IMR-90 (cell line): ENCODE results near the gene E4F1. TPM values are rescaled to one million over a fixed set of nuclear protein-coding genes. Genes with fewer than 3 reads are reported as not detected.

Experiments
- ATAC-seq: fragments of 200-7000 bp; cut with Tn5 transposase; 2 replicates; pipeline ENCODE4 v1.9.1; 2020; ENCODE audit warnings: low read depth, mild to moderate bottlenecking, moderate library complexity
- BruUV-seq: library from RNA; stranded (reverse); fragments of 400-500 nt; replicated peaks from 2 replicates; lab custom pipeline; 2021; lab: Mats Ljungman, UMichigan
- CTCF ChIA-PET: fragments of 300-600 bp; formaldehyde crosslinking; extraction: SDS; loops from one replicate; lab custom pipeline; 2021; ENCODE audit warnings: antibody characterized with exemption; lab: Yijun Ruan, JAX
- POLR2A ChIA-PET: fragments of 300-600 bp; sonication (Branson Sonifier 250); formaldehyde crosslinking; loops from one replicate; lab custom pipeline; 2022; ENCODE audit warnings: antibody characterized with exemption; ENCODE audit not compliant: unreplicated experiment; lab: Charles Lee
- DNase-seq: peaks from one replicate; pipeline ENCODE4 v3.0.0; 2013
- H2AFZ ChIP-seq: replicated peaks from 2 replicates; pipeline ENCODE3; 2013; ENCODE audit warnings: low read length, mild to moderate bottlenecking; ENCODE audit not compliant: poor library complexity
- H2AK5ac ChIP-seq: 2 replicates; pipeline ENCODE4 v1.6.1; 2013; ENCODE audit warnings: low read depth, low read length, inconsistent platforms
- H2AK9ac ChIP-seq: replicated peaks from 2 replicates; pipeline ENCODE3; 2013; ENCODE audit warnings: mild to moderate bottlenecking, low read depth, low read length, moderate library complexity; ENCODE audit not compliant: poor library complexity
- H2BK120ac ChIP-seq: 2 replicates; pipeline ENCODE4 v1.6.1; 2013; ENCODE audit warnings: low read depth, low read length, inconsistent platforms
- H2BK15ac ChIP-seq: 3 replicates; pipeline ENCODE4 v1.6.1; 2013; ENCODE audit warnings: low read depth, low read length, inconsistent platforms
- H2BK20ac ChIP-seq: 2 replicates; pipeline ENCODE4 v1.6.1; 2013; ENCODE audit warnings: low read depth, mild to moderate bottlenecking, inconsistent platforms, low read length, moderate library complexity
- H2BK5ac ChIP-seq: 2 replicates; pipeline ENCODE4 v1.6.1; 2013; ENCODE audit warnings: mild to moderate bottlenecking, low read depth, low read length, inconsistent platforms; ENCODE audit not compliant: poor library complexity, severe bottlenecking
- H3K14ac ChIP-seq: replicated peaks from 2 replicates; pipeline ENCODE4 v1.6.1; 2013; ENCODE audit warnings: low read depth, low read length, inconsistent platforms
- H3K18ac ChIP-seq: 2 replicates; pipeline ENCODE4 v1.6.1; 2013; ENCODE audit warnings: low read depth, low read length, control low read depth
- H3K23ac ChIP-seq: 2 replicates; pipeline ENCODE4 v1.6.1; 2013; ENCODE audit warnings: low read depth, low read length, inconsistent platforms
- H3K27ac ChIP-seq: 2 replicates; pipeline ENCODE4 v1.5.1; 2013; ENCODE audit warnings: mild to moderate bottlenecking, control low read depth, low read length; ENCODE audit not compliant: insufficient read depth
- H3K27me3 ChIP-seq: 2 replicates; pipeline ENCODE4 v1.6.1; 2013; ENCODE audit warnings: low read length; ENCODE audit not compliant: control insufficient read depth, insufficient read depth
- H3K36me3 ChIP-seq: 2 replicates; pipeline ENCODE4 v1.6.1; 2013; ENCODE audit warnings: low read length, mixed read lengths; ENCODE audit not compliant: control insufficient read depth, insufficient read depth
- H3K4ac ChIP-seq: 2 replicates; pipeline ENCODE4 v1.6.1; 2013; ENCODE audit warnings: low read depth, low read length, inconsistent platforms
- H3K4me1 ChIP-seq: 2 replicates; pipeline ENCODE4 v1.6.1; 2013; ENCODE audit warnings: low read length, mixed read lengths; ENCODE audit not compliant: control insufficient read depth, insufficient read depth
- H3K4me2 ChIP-seq: 2 replicates; pipeline ENCODE4 v1.6.1; 2013; ENCODE audit warnings: low read depth, mild to moderate bottlenecking, control low read depth, low read length, moderate library complexity
- H3K4me3 ChIP-seq: 2 replicates; pipeline ENCODE4 v1.5.1; 2013; ENCODE audit warnings: low read depth, mild to moderate bottlenecking, control low read depth, low read length, moderate library complexity; ENCODE audit not compliant: insufficient read depth
- H3K56ac ChIP-seq: 2 replicates; pipeline ENCODE4 v1.6.1; 2013; ENCODE audit warnings: low read length, inconsistent platforms; ENCODE audit not compliant: insufficient read depth; ENCODE audit errors: extremely low read depth
- H3K79me1 ChIP-seq, 2 experiments: 2 replicates each; pipeline ENCODE4 v1.6.1; 2013; ENCODE audit warnings: low read length in 2 of 2, inconsistent platforms in 1 of 2, low read depth in 1 of 2
- H3K9ac ChIP-seq: 2 replicates; pipeline ENCODE4 v1.6.1; 2013; ENCODE audit warnings: low read depth, low read length, control low read depth
- H3K9me1 ChIP-seq: 2 replicates; pipeline ENCODE4 v1.6.1; 2013; ENCODE audit warnings: low read length, inconsistent platforms; ENCODE audit not compliant: insufficient read depth
- H3K9me3 ChIP-seq: 2 replicates; pipeline ENCODE4 v1.6.1; 2013; ENCODE audit warnings: low read length; ENCODE audit not compliant: control insufficient read depth, insufficient read depth
- H4K20me1 ChIP-seq: 2 replicates; pipeline ENCODE4 v1.6.1; 2013; ENCODE audit warnings: low read length, inconsistent platforms; ENCODE audit not compliant: insufficient read depth
- H4K5ac ChIP-seq: 2 replicates; pipeline ENCODE4 v1.6.1; 2013; ENCODE audit warnings: mild to moderate bottlenecking, low read depth, low read length, control low read depth
- H4K8ac ChIP-seq, 2 experiments: 2 replicates each; pipeline ENCODE4 v1.6.1; 2013; ENCODE audit warnings: low read depth in 2 of 2, low read length in 2 of 2, control low read depth in 1 of 2, inconsistent platforms in 1 of 2
- H4K91ac ChIP-seq: 2 replicates; pipeline ENCODE4 v1.6.1; 2013; ENCODE audit warnings: low read depth, low read length, inconsistent platforms; ENCODE audit not compliant: insufficient read depth
- CEBPB ChIP-seq: IDR thresholded peaks from 2 replicates; pipeline ENCODE4 v1.6.1; 2012; ENCODE audit warnings: low read depth, low read length, improper control_type of control experiment
- CHD1 ChIP-seq: IDR thresholded peaks from 2 replicates; pipeline ENCODE4 v1.6.1; 2012; ENCODE audit warnings: low read depth, low read length, improper control_type of control experiment
- CTCF ChIP-seq: conservative IDR thresholded peaks from 2 replicates; pipeline ENCODE4 v1.5.1; 2012; ENCODE audit warnings: mild to moderate bottlenecking, low read depth, low read length, improper control_type of control experiment
- ELK1 ChIP-seq: fragments of 150-350 bp; IDR thresholded peaks from 2 replicates; pipeline ENCODE4 v1.6.1; 2016; ENCODE audit warnings: low read depth, mild to moderate bottlenecking, low read length, moderate library complexity, borderline replicate concordance
- POLR2A ChIP-seq: IDR thresholded peaks from 2 replicates; pipeline ENCODE4 v1.6.1; 2012; ENCODE audit warnings: mild to moderate bottlenecking, low read depth, low read length
- RFX5 ChIP-seq: IDR thresholded peaks from 2 replicates; pipeline ENCODE4 v1.8.0; 2012; ENCODE audit warnings: low read depth, mild to moderate bottlenecking, low read length, moderate library complexity
- WGBS, 2 experiments: methylation state at CpG; one replicate each; pipeline versions ENCODE4 v1.1.5 to v1.1.7; 2013; ENCODE audit warnings: missing lambda C conversion rate in 2 of 2; ENCODE audit not compliant: insufficient read length in 1 of 2; ENCODE audit errors: extremely low coverage in 2 of 2; 5-methylcytosine and 5-hydroxymethylcytosine counted together
- dilution Hi-C: fragments of 300-500 bp; cut with HindIII; formaldehyde crosslinking; loops from one replicate; pipeline ENCODE4 v1.14.3; 2018; ENCODE audit warnings: low sequenced_read_pairs; ENCODE audit not compliant: unreplicated experiment
- in situ Hi-C: fragments of 300-500 bp; cut with MboI; formaldehyde crosslinking; loops from 3 replicates; pipeline ENCODE4 v1.14.3; 2019; ENCODE audit warnings: low sequenced_read_pairs, inconsistent platforms, mixed read lengths
- intact Hi-C: fragments of 100-400 bp; cut with micrococcal nuclease; formaldehyde crosslinking; loops from 2 replicates; pipeline ENCODE4 v1.10.0; 2022
- polyA plus RNA-seq, 3 experiments: library from polyadenylated mRNA; depleted of rRNA; stranded (reverse); fragments of >200 nt; gene quantifications; 2 replicates each; pipeline ENCODE4 v1.2.3, GENCODE V29; 2012; ENCODE audit warnings: low replicate concordance in 1 of 3
- total RNA-seq: library from RNA; depleted of rRNA; stranded (reverse); fragments of >200 nt; gene quantifications from 2 replicates; pipeline ENCODE4 v1.2.3, GENCODE V29; 2012

The E4F1 gene
- total and polyA plus RNA-seq, 2 of the 4 experiments (the other 2 are of a cell fraction): 13.1 to 33.0 TPM

- Histone ChIP-seq H4K20me1 (no peaks in the 10 kb centered on the region; the same call in 1 of the 2 replicates), H3K27ac (no peak overlapping the region), H4K5ac (no peak overlapping the region), H3K27me3 (no peaks in the 10 kb centered on the region), H4K91ac (no peak overlapping the region), H2BK20ac (no peak overlapping the region), H2BK5ac (no peak overlapping the region), H3K36me3 (peaks cover 59% of the 10 kb centered on the region), H2AK5ac (no peak overlapping the region), H3K23ac (no peak overlapping the region), H3K9me1 (no peaks in the 10 kb centered on the region), H2BK120ac (no peak overlapping the region), H3K4me3 (no peak overlapping the region), H2AK9ac (peak overlapping the region; percentile 45), H3K4me2 (no peak overlapping the region), H3K18ac (no peak overlapping the region), H3K79me1 (peaks cover 0 to 4% of the 10 kb centered on the region in 2 experiments; a peak in 2 of 4 replicates), H3K4ac (no peak overlapping the region), H3K4me1 (no peaks in the 10 kb centered on the region), H3K9ac (no peak overlapping the region), H3K56ac (no peak overlapping the region), H2BK15ac (no peak overlapping the region), H4K8ac (no peak overlapping the region), H3K9me3 (no peaks in the 10 kb centered on the region), H2AFZ (no peak overlapping the region), H3K14ac (no peak overlapping the region)
- DNase-seq (no peak), ATAC-seq (no peak)
- intact Hi-C loops: no loop called here
- no TSS peak for BruUV-seq
- dilution Hi-C loops: no loop called here
- POLR2A ChIA-PET: no interaction called here
- TF ChIP-seq CEBPB (no peak), CHD1 (no peak), CTCF (no peak), RFX5 (no peak), POLR2A (no peak), ELK1 (no peak)
- CTCF ChIA-PET: no interaction called here
- in situ Hi-C loops: no loop called here
- WGBS, 2 experiments: 93% methylated on average over 3 of the region's 4 CpGs; no CpG with 5 or more reads in 1 of the 2 experiments
Measured at GRCh38 chr16:2173916-2174315, 49.5 kb upstream of the E4F1 start.
